ENCODE data around the gene PLXNB3.

The PLXNB3 gene

GRCh38 chrX:153781428-153782047 is 17.5 kb downstream of the PLXNB3 start:
- H3K4me2 ChIP-seq (ENCODE audit: low read depth, low read length) = no peak overlapping the region
- H3F3A ChIP-seq (ENCODE audit: insufficient read depth, low read length) = no peaks in the 10 kb centered on the region
- no peaks in the 10 kb centered on the region for H3K9me3 ChIP-seq (replicated peaks; ENCODE audit: insufficient read depth, low read length)
- no peak overlapping the region for H3K27ac ChIP-seq (ENCODE audit: low read length)
- H3K9me2 ChIP-seq (replicated peaks; ENCODE audit: insufficient read depth, low read length) = no peaks in the 10 kb centered on the region
- TF ChIP-seq, protein P1, sequence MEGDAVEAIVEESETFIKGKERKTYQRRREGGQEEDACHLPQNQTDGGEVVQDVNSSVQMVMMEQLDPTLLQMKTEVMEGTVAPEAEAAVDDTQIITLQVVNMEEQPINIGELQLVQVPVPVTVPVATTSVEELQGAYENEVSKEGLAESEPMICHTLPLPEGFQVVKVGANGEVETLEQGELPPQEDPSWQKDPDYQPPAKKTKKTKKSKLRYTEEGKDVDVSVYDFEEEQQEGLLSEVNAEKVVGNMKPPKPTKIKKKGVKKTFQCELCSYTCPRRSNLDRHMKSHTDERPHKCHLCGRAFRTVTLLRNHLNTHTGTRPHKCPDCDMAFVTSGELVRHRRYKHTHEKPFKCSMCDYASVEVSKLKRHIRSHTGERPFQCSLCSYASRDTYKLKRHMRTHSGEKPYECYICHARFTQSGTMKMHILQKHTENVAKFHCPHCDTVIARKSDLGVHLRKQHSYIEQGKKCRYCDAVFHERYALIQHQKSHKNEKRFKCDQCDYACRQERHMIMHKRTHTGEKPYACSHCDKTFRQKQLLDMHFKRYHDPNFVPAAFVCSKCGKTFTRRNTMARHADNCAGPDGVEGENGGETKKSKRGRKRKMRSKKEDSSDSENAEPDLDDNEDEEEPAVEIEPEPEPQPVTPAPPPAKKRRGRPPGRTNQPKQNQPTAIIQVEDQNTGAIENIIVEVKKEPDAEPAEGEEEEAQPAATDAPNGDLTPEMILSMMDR (IDR thresholded peaks at IDR 0.05; ENCODE audit: low read length) = no peak
- TF ChIP-seq EZH2 (optimal IDR thresholded peaks at IDR 0.05; ENCODE audit: low read depth, low read length) = no peak
- no peak for TF ChIP-seq EZH2phosphoT487 (IDR thresholded peaks at IDR 0.05; ENCODE audit: low read length)
- no peaks in the 10 kb centered on the region for H3K79me2 ChIP-seq (ENCODE audit: low read length)
- H3K4me3 ChIP-seq (ENCODE audit: low read length) = no peak overlapping the region
- no peaks in the 10 kb centered on the region for H3K4me1 ChIP-seq (ENCODE audit: low read length)
- peaks cover 3% of the 10 kb centered on the region; the same call in 1 of the 2 replicates for H3K27me3 ChIP-seq (replicated peaks; ENCODE audit: insufficient read depth, low read length)
- no peak overlapping the region for H3K9ac ChIP-seq (ENCODE audit: low read length)
- H4K20me1 ChIP-seq (ENCODE audit: insufficient read depth, low read length) = no peaks in the 10 kb centered on the region
- no peak for DNase-seq
- H2AFZ ChIP-seq (ENCODE audit: low read length) = no peak overlapping the region
- no peaks in the 10 kb centered on the region for H3K36me3 ChIP-seq (replicated peaks; ENCODE audit: insufficient read depth, low read length)

DNA sequence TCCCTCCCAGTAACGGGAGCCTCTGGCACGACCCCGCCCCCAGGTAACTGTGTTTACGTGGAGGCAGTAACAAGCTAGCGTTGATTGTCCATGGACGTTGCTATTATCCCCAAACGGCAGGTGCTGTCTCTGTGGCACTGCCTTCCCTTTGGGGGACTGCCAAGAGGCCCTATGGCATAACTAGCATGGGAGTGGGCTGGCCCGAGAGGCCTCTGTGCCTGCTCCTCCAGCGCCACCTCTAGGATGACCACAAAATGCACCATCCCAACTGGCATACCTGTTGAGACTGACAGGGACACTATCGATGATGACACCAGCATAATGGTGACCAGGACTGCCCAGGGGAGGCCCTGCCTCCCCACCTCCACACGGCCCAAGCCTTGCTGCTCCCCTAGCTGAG is 18.3 kb downstream of the PLXNB3 start:
- Histone ChIP-seq H3K9me3 (replicated peaks; ENCODE audit: insufficient read depth, low read length) (no peaks in the 10 kb centered on the region), H3K36me3 (replicated peaks; ENCODE audit: insufficient read depth, low read length) (no peaks in the 10 kb centered on the region), H3K9ac (ENCODE audit: low read length) (no peak overlapping the region), H3K27me3 (replicated peaks; ENCODE audit: insufficient read depth, low read length) (peaks cover 3% of the 10 kb centered on the region; the same call in 1 of the 2 replicates), H3K4me3 (ENCODE audit: low read length) (no peak overlapping the region), H3K27ac (ENCODE audit: low read length) (no peak overlapping the region), H4K20me1 (ENCODE audit: insufficient read depth, low read length) (no peaks in the 10 kb centered on the region), H3K79me2 (ENCODE audit: low read length) (no peaks in the 10 kb centered on the region), H2AFZ (ENCODE audit: low read length) (no peak overlapping the region), H3K4me2 (ENCODE audit: low read depth, low read length) (no peak overlapping the region), H3F3A (ENCODE audit: insufficient read depth, low read length) (no peaks in the 10 kb centered on the region), H3K4me1 (ENCODE audit: low read length) (no peaks in the 10 kb centered on the region), H3K9me2 (replicated peaks; ENCODE audit: insufficient read depth, low read length) (no peaks in the 10 kb centered on the region)
- TF ChIP-seq EZH2phosphoT487 (IDR thresholded peaks at IDR 0.05; ENCODE audit: low read length) (no peak), EZH2 (optimal IDR thresholded peaks at IDR 0.05; ENCODE audit: low read depth, low read length) (no peak)
- TF ChIP-seq, protein P1 (IDR thresholded peaks at IDR 0.05; ENCODE audit: low read length) = no peak
- no peak for DNase-seq

GRCh38 chrX:153782871-153783270 is 18.8 kb downstream of the PLXNB3 start:
- DNase-seq = no peak
- H3K9me3 ChIP-seq (replicated peaks; ENCODE audit: insufficient read depth, low read length) = no peaks in the 10 kb centered on the region
- no peaks in the 10 kb centered on the region for H3K4me1 ChIP-seq (ENCODE audit: low read length)
- no peak overlapping the region for H3K4me2 ChIP-seq (ENCODE audit: low read depth, low read length)
- H2AFZ ChIP-seq (ENCODE audit: low read length) = no peak overlapping the region
- no peak overlapping the region for H3K4me3 ChIP-seq (ENCODE audit: low read length)
- no peaks in the 10 kb centered on the region for H3K79me2 ChIP-seq (ENCODE audit: low read length)
- no peak overlapping the region for H3K27ac ChIP-seq (ENCODE audit: low read length)
- H3K36me3 ChIP-seq (replicated peaks; ENCODE audit: insufficient read depth, low read length) = no peaks in the 10 kb centered on the region
- H3F3A ChIP-seq (ENCODE audit: insufficient read depth, low read length) = no peaks in the 10 kb centered on the region
- H3K9me2 ChIP-seq (replicated peaks; ENCODE audit: insufficient read depth, low read length) = no peaks in the 10 kb centered on the region
- H4K20me1 ChIP-seq (ENCODE audit: insufficient read depth, low read length) = no peaks in the 10 kb centered on the region
- 0 out of 2 replicates have a peak, but pooled peaks cover 3% of the 10 kb centered on the region for H3K27me3 ChIP-seq (replicated peaks; ENCODE audit: insufficient read depth, low read length)
- TF ChIP-seq, protein P1 (IDR thresholded peaks at IDR 0.05; ENCODE audit: low read length) = no peak
- no peak for TF ChIP-seq EZH2phosphoT487 (IDR thresholded peaks at IDR 0.05; ENCODE audit: low read length)
- TF ChIP-seq EZH2 (optimal IDR thresholded peaks at IDR 0.05; ENCODE audit: low read depth, low read length) = no peak
- H3K9ac ChIP-seq (ENCODE audit: low read length) = no peak overlapping the region

Data from MM.1S (cell line).